ENCODE measurements around the gene DDX21.
"Not testable (repeated sequence)": the region's sequence is repeated elsewhere in the genome, so short reads cannot be mapped to it uniquely, and the experiment has no call there.

DDX21 gene

DNA sequence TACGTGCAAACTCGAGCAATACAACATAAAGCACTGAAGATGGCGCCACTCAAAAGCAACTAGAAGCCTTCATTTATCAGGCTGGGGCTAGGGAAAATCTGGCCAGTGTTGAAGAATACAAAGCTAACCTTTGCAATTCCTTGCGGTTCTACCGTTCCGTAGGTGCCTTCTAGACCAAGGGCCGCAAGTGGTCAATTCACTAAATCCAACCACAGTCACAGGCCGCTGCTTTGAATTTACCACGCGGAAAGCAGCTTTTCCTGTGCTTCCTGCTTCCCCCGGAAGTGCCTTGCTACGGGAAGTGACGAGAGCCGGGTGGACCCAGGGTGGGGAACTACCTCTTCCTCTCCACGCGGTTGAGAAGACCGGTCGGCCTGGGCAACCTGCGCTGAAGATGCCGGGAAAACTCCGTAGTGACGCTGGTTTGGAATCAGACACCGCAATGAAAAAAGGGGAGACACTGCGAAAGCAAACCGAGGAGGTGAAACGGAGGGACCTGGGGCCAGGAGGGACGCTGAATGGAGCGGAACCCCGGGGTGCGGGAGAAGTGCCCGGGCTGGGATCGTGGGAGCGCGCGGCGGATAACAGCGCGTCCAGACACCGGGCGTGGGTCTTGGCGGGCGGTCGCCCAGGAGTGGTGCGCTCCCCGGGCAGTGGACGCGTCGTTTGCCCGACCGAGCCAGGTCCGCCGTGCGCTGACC is at the start of gene DDX21:
Gene DDX21 (plus strand): TSS at position 339 of the 701 bp plus-strand sequence. CDS start 56 bp downstream, at position 395.
- peak; percentile 91 for DNase-seq

GRCh38 chr10:68924593-68924992 is 31.4 kb upstream of the DDX21 start:
- DNase-seq: no peak

- DNase-seq: no peak
Observed at GRCh38 chr10:68925489-68925888, 30.5 kb upstream of the DDX21 start.

DNA sequence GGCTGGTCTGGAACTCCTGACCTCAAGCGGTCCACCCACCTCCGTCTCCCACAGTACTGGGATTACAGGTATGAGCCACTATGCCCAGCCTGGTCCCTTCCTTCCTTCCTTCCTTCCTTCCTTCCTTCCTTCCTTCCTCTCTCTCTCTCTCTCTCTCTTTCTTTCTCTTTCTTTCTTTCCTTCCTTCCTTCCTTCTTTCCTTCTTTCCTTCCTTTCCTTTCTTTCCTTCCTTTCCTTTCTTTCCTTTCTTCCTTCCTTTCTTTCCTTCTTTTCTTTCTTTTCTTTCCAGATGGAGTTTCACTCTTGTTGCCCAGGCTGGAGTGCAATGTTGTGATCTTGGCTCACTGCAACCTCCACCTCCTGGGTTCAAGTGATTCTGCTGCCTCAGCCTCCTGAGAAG is 26.8 kb upstream of the DDX21 start:
- DNase-seq: not testable (repeated sequence)

DNA sequence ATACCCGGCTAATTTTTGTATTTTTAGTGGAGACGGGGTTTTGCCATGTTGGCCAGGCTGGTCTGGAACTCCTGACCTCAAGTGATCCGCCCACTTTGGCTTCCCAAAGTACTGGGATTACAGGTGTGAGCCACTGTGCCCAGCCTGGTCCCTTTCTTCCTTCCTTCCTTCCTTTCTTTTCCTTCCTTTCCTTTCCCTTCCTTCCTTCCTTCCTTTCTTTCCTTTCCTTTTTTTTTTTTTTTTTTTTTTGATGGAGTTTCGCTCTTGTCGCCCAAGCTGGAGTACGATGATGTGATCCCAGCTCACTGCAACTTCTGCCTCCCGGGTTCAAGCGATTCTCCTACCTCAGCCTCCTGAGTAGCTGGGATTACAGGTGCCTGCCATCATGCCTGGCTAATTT is 26.1 kb upstream of the DDX21 start:
- DNase-seq: not testable (repeated sequence)

DNA sequence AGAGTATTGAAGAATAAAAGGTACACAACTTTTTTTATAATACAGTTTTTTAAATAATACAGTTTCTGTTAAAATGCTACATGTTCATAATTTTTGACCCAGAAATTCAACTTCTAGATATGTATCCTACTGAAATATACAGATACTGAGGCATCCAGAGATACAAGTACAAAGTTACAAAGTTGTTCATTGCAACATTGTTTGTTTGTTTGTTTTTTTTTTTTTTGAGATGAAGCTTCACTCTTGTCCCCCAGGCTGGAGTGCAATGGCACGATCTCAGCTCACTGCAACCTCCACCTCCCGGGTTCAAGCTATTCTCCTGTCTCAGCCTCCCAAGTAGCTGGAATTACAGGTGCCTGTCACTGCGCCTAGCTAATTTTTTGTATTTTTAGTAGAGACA is 23.1 kb upstream of the DDX21 start:
- DNase-seq: not testable (repeated sequence)

DNA sequence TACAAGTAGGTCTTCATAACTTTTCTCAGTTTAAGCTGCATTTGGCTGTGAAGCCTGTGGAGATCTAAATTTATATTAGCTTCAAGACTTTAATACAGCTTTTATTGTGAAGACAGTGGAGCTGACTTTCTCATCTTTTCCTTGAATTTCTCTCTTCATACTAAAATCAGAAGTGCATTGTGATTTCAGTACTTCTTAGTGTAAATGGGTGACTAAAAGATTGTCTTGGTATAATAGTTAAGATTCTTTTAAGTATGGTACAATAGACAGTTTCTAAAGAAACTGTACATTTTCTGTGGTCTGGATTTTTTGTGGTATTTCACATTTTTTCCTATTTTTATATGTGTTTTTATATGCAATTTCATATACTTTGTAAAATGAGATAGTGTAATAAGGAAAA is 21.0 kb upstream of the DDX21 start:
- DNase-seq: no peak

DNA sequence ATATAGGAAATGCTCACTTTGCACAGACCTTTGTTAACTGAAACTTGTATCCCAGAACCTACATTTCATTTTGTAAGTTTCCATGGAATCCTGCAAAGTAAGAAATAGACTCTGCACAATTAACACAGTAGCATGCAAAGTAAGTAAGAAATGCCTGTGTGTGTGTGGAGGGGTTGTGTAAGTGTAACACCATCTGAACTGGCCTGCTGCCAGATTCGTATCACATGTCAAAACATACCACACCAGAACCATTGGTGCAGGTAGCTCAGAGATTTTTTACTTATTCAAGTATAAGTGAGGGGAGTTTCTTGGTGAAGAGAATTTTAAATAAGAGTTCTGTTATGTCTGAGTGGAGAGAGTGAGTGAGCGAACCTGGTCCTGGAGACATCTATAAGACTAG is 17.9 kb upstream of the DDX21 start:
- no peak for DNase-seq

DNA sequence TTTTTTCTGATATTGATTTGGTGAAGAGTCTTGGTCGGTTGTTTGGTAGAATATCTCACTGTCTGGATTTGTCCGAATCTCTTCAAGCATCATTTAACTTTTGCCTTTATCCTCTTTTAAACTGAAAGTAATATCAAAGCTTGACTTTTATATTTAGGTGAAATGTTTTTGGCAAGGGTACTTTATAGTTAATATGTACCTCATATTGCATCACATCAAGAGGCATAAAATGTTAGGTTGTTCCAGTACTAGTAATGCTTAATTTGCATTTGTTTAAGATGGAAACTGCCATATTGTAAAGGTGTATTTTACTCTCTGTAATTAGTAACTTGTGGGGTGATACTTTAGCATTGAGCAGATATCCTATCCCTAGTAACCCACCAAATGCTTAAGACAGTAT is 17.1 kb upstream of the DDX21 start:
- DNase-seq: no peak

- DNase-seq: not testable (repeated sequence)
Observed at GRCh38 chr10:68940917-68941316, 15.1 kb upstream of the DDX21 start.

DNA sequence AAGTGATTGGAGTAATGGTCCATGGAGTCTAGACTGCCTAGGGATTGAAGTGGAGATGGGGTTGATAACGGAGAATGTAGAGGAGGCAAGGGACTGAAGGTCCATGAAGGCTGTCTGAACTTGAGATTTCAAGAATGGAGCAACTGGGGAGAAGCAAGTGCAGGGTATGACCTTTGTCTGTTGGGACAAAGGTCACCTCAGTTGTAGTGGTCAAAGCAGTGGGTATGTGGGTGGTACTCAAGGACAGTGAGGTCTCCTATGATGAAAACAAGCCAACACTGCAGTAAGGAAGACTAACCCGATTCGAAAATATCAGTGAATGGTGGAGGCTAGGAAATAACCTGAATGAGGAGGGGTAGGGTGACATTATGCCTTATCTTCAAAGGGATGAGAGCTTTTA is 5.4 kb upstream of the DDX21 start:
- no peak for DNase-seq

- no peak for DNase-seq
Observed at GRCh38 chr10:68954904-68955303, 1.1 kb upstream of the DDX21 start.

DNA sequence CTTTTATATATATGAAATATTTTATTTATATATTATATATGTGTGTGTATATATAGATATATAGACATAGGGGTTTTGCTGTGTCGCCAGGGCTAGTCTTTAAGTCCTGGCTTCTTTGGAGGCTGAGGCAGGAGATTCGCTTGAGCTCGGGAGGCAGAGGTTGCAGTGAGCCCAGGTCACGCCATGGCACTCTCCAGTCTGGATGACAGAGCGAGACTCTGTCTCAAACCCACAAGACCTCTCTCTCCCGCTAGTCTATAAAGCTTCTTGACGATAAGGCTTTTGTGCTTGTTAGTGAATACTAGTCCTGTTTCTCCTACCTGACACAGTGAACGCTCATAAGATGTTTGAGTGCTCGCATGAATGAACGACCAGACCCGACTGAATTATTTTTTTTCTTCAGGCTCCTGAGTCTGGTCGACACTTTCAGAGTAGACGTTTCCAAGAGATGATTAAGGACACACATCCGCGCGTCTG is 577 bp upstream of the DDX21 start:
- DNase-seq: peak; percentile 53

DNA sequence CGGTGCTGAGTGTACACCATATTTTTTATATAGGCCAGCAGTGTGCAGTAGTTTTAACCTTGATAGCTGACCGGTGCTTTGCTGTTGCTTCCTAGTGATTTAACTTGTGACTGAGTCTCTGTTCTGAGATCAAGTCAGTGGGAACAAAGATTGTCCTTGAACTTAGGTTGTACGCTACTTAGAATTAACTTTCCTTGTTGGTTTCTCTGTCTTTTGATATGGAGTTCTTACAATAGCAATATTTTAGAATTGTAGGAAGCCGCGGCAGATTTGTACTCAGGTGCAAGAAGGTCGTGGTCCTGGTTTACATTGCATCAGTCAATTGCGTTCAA is 1.3 kb downstream of the DDX21 start:
- no peak for DNase-seq

DNA sequence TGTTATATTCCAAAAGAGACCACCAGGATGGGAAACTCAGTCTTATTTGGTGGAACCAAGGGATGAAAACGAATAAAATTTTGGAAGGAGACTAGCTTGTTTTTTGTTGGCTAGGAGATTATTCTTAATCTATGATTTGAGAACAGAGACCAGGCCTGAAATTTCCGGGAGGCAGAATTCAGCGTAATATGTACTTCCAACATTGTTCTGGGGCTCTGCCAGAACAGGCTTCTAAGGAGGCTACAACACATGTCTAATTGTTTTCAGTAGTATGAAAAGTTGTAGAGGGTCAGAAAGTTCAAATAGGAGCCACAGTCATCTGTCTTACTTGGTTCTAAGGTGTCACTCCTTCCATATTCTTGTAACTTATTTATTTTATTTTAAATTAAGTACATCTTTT is 1.7 kb downstream of the DDX21 start:
- no peak for DNase-seq

GRCh38 chr10:68959695-68960527 is 3.9 kb downstream of the DDX21 start:
- no peak for DNase-seq

GRCh38 chr10:68963151-68963550 is 7.2 kb downstream of the DDX21 start:
- DNase-seq: no peak

- no peak for DNase-seq
Observed at GRCh38 chr10:68973975-68974374, 18.0 kb downstream of the DDX21 start.

- DNase-seq: not testable (repeated sequence)
Observed at GRCh38 chr10:68975936-68976473, 20.0 kb downstream of the DDX21 start.

GRCh38 chr10:68979738-68980137 is 23.8 kb downstream of the DDX21 start:
- DNase-seq: not testable (repeated sequence)

GRCh38 chr10:68981074-68981473 is 25.1 kb downstream of the DDX21 start:
- DNase-seq: no peak

DNA sequence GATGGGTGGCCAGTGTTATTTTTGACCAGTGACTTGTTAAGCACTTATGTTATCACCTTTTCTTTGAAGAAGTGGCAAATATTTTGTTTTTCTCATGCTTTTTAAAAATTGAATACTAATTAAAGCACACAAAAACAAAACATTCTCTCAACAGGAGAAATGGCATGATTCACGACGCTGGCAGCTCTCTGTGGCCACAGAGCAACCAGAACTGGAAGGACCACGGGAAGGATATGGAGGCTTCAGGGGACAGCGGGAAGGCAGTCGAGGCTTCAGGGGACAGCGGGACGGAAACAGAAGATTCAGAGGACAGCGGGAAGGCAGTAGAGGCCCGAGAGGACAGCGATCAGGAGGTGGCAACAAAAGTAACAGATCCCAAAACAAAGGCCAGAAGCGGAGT is 26.4 kb downstream of the DDX21 start:
- DNase-seq: no peak

DNA sequence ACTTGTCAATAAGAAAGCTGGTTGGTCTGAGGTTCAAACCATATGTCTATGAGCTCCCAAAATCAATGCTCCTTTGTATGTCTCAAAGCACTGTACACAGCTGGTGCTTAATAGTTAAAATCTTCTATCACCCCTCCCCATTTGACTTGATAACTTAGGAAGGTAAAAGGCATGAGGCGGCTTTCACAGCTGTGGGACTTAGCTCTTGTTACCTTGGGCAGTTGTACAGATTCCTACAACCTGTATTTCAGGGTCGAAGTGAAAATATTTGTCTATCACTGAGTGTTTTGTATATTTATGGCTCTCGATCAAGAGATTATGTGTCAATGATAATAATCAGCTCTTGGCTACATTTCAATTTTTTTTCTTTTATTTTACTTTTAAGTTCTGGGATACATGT is 31.6 kb downstream of the DDX21 start:
- DNase-seq: no peak

Measured in stimulated activated CD8-positive, alpha-beta memory T cell treated with anti-CD3 and anti-CD28 coated beads, Interleukin-4, amount 100 ng/mL, for 48 hours (primary cell).